Measurements from ENCODE around the gene ZKSCAN3. TPM values are rescaled to one million over a fixed set of nuclear protein-coding genes. Genes with fewer than 3 reads are reported as not detected.

ZKSCAN3 gene
- total and polyA plus RNA-seq, 4 donors = 1.1 to 13.2 (median 3.1) TPM

DNA sequence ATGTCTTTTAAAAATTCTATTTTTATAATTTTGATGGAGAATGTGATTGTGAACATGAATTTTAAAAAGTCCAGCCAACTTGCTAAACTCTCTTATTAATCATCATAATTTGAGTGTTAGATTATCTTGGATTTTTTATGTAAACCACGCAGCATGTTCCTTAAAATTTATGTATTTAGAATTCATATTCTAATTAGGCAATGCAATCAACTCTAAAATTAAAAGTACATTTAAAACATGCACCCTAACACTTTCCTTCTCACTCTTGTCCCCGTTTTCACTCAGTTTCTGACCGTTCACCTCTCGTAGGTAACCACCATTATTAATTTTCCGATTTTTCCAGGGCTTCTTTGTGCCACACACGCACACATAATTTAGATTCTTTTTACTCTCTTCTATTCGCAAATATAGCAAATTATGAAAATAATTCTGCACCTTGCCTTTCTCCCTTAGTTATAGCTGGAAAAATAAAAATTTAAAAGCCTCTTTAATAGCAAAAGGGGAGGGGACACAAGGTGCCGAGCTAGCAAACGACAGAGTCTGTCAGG is 329 bp upstream of the ZKSCAN3 start:
- peak overlapping the region; percentile 80 to 88 for H3K9ac ChIP-seq (ENCODE audit: insufficient read depth in 1 of 2, low read length in 2 of 2)
- DNase-seq (no peak), ATAC-seq (ENCODE audit: insufficient read depth, low FRiP score) (no peak)
- H3K27me3 ChIP-seq (ENCODE audit: control insufficient read depth in 3 of 3, insufficient read depth in 3 of 3, low read length in 2 of 3) = peaks cover 0 to 2% (median 0%) of the 10 kb centered on the region in 3 donors
- H3K27ac ChIP-seq (ENCODE audit: low read depth in 1 of 2, low read length in 1 of 2) = peak overlapping the region; percentile 47 to 96
- H3K9me3 ChIP-seq (ENCODE audit: control insufficient read depth in 4 of 4, insufficient read depth in 3 of 4, low read length in 3 of 4) = no peaks in the 10 kb centered on the region
- H3K36me3 ChIP-seq (ENCODE audit: control insufficient read depth in 4 of 4, insufficient read depth in 4 of 4, low read length in 4 of 4) = no peaks in the 10 kb centered on the region
- 0 to 2% methylated on average over 9 of the region's 9 CpGs for WGBS, 2 donors
- H3K4me1 ChIP-seq (ENCODE audit: control insufficient read depth in 5 of 5, insufficient read depth in 5 of 5, low read length in 5 of 5) = peaks cover 0 to 16% (median 3%) of the 10 kb centered on the region in 5 donors
- H3K4me3 ChIP-seq = peak overlapping the region; percentile 95
- TF ChIP-seq, protein P1, sequence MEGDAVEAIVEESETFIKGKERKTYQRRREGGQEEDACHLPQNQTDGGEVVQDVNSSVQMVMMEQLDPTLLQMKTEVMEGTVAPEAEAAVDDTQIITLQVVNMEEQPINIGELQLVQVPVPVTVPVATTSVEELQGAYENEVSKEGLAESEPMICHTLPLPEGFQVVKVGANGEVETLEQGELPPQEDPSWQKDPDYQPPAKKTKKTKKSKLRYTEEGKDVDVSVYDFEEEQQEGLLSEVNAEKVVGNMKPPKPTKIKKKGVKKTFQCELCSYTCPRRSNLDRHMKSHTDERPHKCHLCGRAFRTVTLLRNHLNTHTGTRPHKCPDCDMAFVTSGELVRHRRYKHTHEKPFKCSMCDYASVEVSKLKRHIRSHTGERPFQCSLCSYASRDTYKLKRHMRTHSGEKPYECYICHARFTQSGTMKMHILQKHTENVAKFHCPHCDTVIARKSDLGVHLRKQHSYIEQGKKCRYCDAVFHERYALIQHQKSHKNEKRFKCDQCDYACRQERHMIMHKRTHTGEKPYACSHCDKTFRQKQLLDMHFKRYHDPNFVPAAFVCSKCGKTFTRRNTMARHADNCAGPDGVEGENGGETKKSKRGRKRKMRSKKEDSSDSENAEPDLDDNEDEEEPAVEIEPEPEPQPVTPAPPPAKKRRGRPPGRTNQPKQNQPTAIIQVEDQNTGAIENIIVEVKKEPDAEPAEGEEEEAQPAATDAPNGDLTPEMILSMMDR (IDR thresholded peaks at IDR 0.05; ENCODE audit: control extremely low read depth, extremely low read depth) = no peak

DNA sequence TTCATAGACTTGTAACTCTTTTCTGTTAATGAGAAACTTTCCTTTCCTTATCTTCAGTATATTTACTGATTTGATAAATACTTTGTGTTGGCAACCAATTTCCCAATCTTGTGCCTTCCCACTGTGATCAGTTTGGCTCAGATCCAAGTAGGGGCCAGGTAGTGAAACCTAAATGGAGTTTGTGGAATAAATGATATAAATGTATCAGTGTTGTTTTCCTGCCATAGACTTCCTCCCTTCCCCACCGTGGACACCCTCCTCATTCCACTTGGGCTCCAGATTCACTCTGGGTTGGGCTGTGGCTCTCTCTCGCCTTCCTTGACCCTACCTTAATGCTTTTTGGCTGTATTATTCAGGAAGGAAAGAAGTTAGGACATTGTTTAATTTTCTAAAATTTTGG is 1.3 kb downstream of the ZKSCAN3 start:
- TF ChIP-seq, protein P1 (IDR thresholded peaks at IDR 0.05; ENCODE audit: control extremely low read depth, extremely low read depth) = no peak
- no peak for ATAC-seq (ENCODE audit: insufficient read depth, low FRiP score)
- Histone ChIP-seq H3K9me3 (ENCODE audit: control insufficient read depth in 4 of 4, insufficient read depth in 3 of 4, low read length in 3 of 4) (no peaks in the 10 kb centered on the region), H3K4me3 (no peak overlapping the region), H3K36me3 (ENCODE audit: control insufficient read depth in 4 of 4, insufficient read depth in 4 of 4, low read length in 4 of 4) (no peaks in the 10 kb centered on the region), H3K9ac (ENCODE audit: insufficient read depth in 1 of 2, low read length in 2 of 2) (no peak overlapping the region), H3K27me3 (ENCODE audit: control insufficient read depth in 3 of 3, insufficient read depth in 3 of 3, low read length in 2 of 3) (peaks cover 0 to 2% (median 0%) of the 10 kb centered on the region in 3 donors), H3K4me1 (ENCODE audit: control insufficient read depth in 5 of 5, insufficient read depth in 5 of 5, low read length in 5 of 5) (peaks cover 0 to 24% (median 9%) of the 10 kb centered on the region in 5 donors), H3K27ac (ENCODE audit: low read depth in 1 of 2, low read length in 1 of 2) (no peak overlapping the region)
- WGBS, 2 donors = 49 to 60% methylated on average over 2 of the region's 2 CpGs
- DNase-seq = no peak

DNA sequence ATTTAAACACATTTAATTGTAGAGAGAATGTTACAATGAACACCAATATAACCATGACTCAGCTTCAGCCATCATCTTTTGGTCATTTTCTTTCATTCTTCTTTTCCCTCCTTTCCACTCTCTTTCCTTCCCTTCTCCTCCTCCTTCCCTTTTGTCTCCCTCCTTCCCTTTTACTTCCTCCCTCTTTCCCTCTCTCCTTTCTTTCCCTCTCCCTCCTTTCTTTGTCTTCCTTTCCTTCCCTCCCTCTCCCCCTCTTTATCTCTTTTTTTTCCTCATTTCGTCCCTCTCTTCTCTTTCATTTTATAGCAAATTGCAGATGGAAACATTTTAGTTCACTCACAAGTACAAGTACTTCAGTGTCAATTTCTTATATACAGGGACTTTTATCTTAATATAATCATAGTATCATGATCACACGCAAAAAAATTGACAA is 1.8 kb downstream of the ZKSCAN3 start:
- Histone ChIP-seq H3K4me3 (no peak overlapping the region), H3K27ac (ENCODE audit: low read depth in 1 of 2, low read length in 1 of 2) (no peak overlapping the region)

More for the DNA sequence above, 1.8 kb downstream of the ZKSCAN3 start:
- Histone ChIP-seq H3K9ac (ENCODE audit: insufficient read depth in 1 of 2, low read length in 2 of 2) (no peak overlapping the region), H3K27me3 (ENCODE audit: control insufficient read depth in 3 of 3, insufficient read depth in 3 of 3, low read length in 2 of 3) (peaks cover 0 to 2% (median 0%) of the 10 kb centered on the region in 3 donors), H3K9me3 (ENCODE audit: control insufficient read depth in 4 of 4, insufficient read depth in 3 of 4, low read length in 3 of 4) (no peaks in the 10 kb centered on the region), H3K4me1 (ENCODE audit: control insufficient read depth in 5 of 5, insufficient read depth in 5 of 5, low read length in 5 of 5) (peaks cover 0 to 28% (median 9%) of the 10 kb centered on the region in 5 donors), H3K36me3 (ENCODE audit: control insufficient read depth in 4 of 4, insufficient read depth in 4 of 4, low read length in 4 of 4) (no peaks in the 10 kb centered on the region)
- no peak for DNase-seq
- no peak for ATAC-seq (ENCODE audit: insufficient read depth, low FRiP score)
- WGBS, 2 donors = 59 to 76% methylated on average over 2 of the region's 2 CpGs
- TF ChIP-seq, protein P1 (IDR thresholded peaks at IDR 0.05; ENCODE audit: control extremely low read depth, extremely low read depth) = no peak
